Mucosa of descending colon (tissue), 3 donors: ENCODE data around the gene POM121C. TPM values are rescaled to one million over a fixed set of nuclear protein-coding genes. Genes with fewer than 3 reads are reported as not detected.
"Not testable (repeated sequence)": the region's sequence is repeated elsewhere in the genome, so short reads cannot be mapped to it uniquely, and the experiment has no call there.

Source experiments
- ATAC-seq: fragments of 200-7000 bp; cut with Tn5 transposase; one replicate; pipeline ENCODE4 v1.9.1; 2020; ENCODE audit warnings: mild to moderate bottlenecking, moderate library complexity
- DNase-seq, 3 donors: peaks; one replicate each; pipeline ENCODE4 v3.0.0-alpha.2; 2020
- H3K36me3 ChIP-seq: fragments of 200-600 bp; one replicate; pipeline ENCODE4 v1.8.0; 2021; ENCODE audit warnings: low read depth, mild to moderate bottlenecking
- H3K4me1 ChIP-seq: fragments of 200-600 bp; one replicate; pipeline ENCODE4 v1.8.0; 2021; ENCODE audit warnings: low read depth, mild to moderate bottlenecking
- H3K4me3 ChIP-seq: fragments of 200-600 bp; one replicate; pipeline ENCODE4 v1.8.0; 2021; ENCODE audit warnings: mild to moderate bottlenecking
- H3K9me3 ChIP-seq: fragments of 200-600 bp; one replicate; pipeline ENCODE4 v1.8.0; 2021; ENCODE audit warnings: mild to moderate bottlenecking
- intact Hi-C, 2 donors: fragments of 100-400 bp; cut with DNase I in 1 of 2; cut with micrococcal nuclease in 1 of 2; formaldehyde crosslinking; loops; one replicate each; pipeline versions ENCODE4 v1.11.0 to v1.11.1; 2022; cut with DNase I, micrococcal nuclease
- total RNA-seq, 3 donors: library from RNA; stranded (reverse); fragmentation: NEBNext Ultra II Directional in 2 of 3; extraction: Animal tissue kit (Norgen Biotek cat#: 25700) in 2 of 3; gene quantifications; one replicate each; pipeline versions ENCODE4 v1.2.1 to v1.2.4, GENCODE V29; 2021 to 2023
- donor health status: DM: no; HTN: no; CAD: no; lungs with moderate emphysema.
- donor health status: DM: no; HTN: no; CAD: no.
- donor health status: DM: no; HTN: yes; CAD: no.

The POM121C gene
- total RNA-seq, 3 donors from 2014 or later: 29.2 to 43.7 (median 34.4) TPM

- intact Hi-C loops, DNase-seq, H3K4me3 ChIP-seq, H3K36me3 ChIP-seq, H3K4me1 ChIP-seq, ATAC-seq, H3K9me3 ChIP-seq: not testable (repeated sequence)
These were observed 64.0 kb downstream of the POM121C start for GRCh38 chr7:75421798-75422710.

- H3K9me3 ChIP-seq, intact Hi-C loops, H3K4me3 ChIP-seq, ATAC-seq, H3K4me1 ChIP-seq, H3K36me3 ChIP-seq, DNase-seq: not testable (repeated sequence)
These were observed 65.9 kb downstream of the POM121C start for GRCh38 chr7:75420152-75420551.

GRCh38 chr7:75419693-75420092, 66.4 kb downstream of the POM121C start:
- H3K4me1 ChIP-seq, ATAC-seq, H3K9me3 ChIP-seq, intact Hi-C loops, H3K36me3 ChIP-seq, H3K4me3 ChIP-seq, DNase-seq: not testable (repeated sequence)

GRCh38 chr7:75419210-75419609, 66.9 kb downstream of the POM121C start:
- DNase-seq, ATAC-seq, H3K9me3 ChIP-seq, H3K36me3 ChIP-seq, H3K4me3 ChIP-seq, H3K4me1 ChIP-seq, intact Hi-C loops: not testable (repeated sequence)

- H3K4me1 ChIP-seq, DNase-seq, H3K36me3 ChIP-seq, H3K9me3 ChIP-seq, intact Hi-C loops, H3K4me3 ChIP-seq: not testable (repeated sequence)
- ATAC-seq: peak; percentile 72
These were observed 67.7 kb downstream of the POM121C start for GRCh38 chr7:75418292-75418858.

GRCh38 chr7:75416787-75417186, 69.3 kb downstream of the POM121C start:
- ATAC-seq: not testable (repeated sequence)

GRCh38 chr7:75415829-75416373, 70.2 kb downstream of the POM121C start:
- H3K4me1 ChIP-seq, H3K4me3 ChIP-seq, H3K36me3 ChIP-seq, DNase-seq, intact Hi-C loops, H3K9me3 ChIP-seq, ATAC-seq: not testable (repeated sequence)

More at GRCh38 chr7:75416787-75417186, 69.3 kb downstream of the POM121C start:
- H3K4me3 ChIP-seq, H3K36me3 ChIP-seq, DNase-seq, H3K4me1 ChIP-seq, intact Hi-C loops, H3K9me3 ChIP-seq: not testable (repeated sequence)

- ATAC-seq, H3K36me3 ChIP-seq, intact Hi-C loops: not testable (repeated sequence)
These were observed 70.7 kb downstream of the POM121C start for GRCh38 chr7:75415428-75415817.

GRCh38 chr7:75414708-75415427, 71.2 kb downstream of the POM121C start:
- H3K9me3 ChIP-seq, H3K4me1 ChIP-seq, H3K4me3 ChIP-seq, H3K36me3 ChIP-seq, intact Hi-C loops, ATAC-seq, DNase-seq: not testable (repeated sequence)

More at GRCh38 chr7:75415428-75415817, 70.7 kb downstream of the POM121C start:
- H3K9me3 ChIP-seq, H3K4me3 ChIP-seq, H3K4me1 ChIP-seq, DNase-seq: not testable (repeated sequence)

GRCh38 chr7:75414204-75414603, 71.9 kb downstream of the POM121C start:
- H3K36me3 ChIP-seq, intact Hi-C loops, ATAC-seq, H3K4me1 ChIP-seq, DNase-seq, H3K9me3 ChIP-seq, H3K4me3 ChIP-seq: not testable (repeated sequence)

- ATAC-seq: peak; percentile 51
These were observed 75.3 kb downstream of the POM121C start for GRCh38 chr7:75410823-75411173.

GRCh38 chr7:75409880-75410822, 75.9 kb downstream of the POM121C start:
- H3K4me1 ChIP-seq, intact Hi-C loops, H3K9me3 ChIP-seq, H3K36me3 ChIP-seq, H3K4me3 ChIP-seq: not testable (repeated sequence)
- peak in 1 of 3 donors; percentile 44 for DNase-seq
- ATAC-seq: peak; percentile 98

More at GRCh38 chr7:75410823-75411173, 75.3 kb downstream of the POM121C start:
- DNase-seq, H3K4me1 ChIP-seq, intact Hi-C loops, H3K36me3 ChIP-seq, H3K9me3 ChIP-seq, H3K4me3 ChIP-seq: not testable (repeated sequence)

- intact Hi-C loops, H3K4me1 ChIP-seq, H3K36me3 ChIP-seq, DNase-seq, H3K4me3 ChIP-seq, ATAC-seq, H3K9me3 ChIP-seq: not testable (repeated sequence)
These were observed 81.4 kb downstream of the POM121C start for GRCh38 chr7:75404663-75405062.
